ENCODE data around the gene CACHD1.

Gene CACHD1

DNA sequence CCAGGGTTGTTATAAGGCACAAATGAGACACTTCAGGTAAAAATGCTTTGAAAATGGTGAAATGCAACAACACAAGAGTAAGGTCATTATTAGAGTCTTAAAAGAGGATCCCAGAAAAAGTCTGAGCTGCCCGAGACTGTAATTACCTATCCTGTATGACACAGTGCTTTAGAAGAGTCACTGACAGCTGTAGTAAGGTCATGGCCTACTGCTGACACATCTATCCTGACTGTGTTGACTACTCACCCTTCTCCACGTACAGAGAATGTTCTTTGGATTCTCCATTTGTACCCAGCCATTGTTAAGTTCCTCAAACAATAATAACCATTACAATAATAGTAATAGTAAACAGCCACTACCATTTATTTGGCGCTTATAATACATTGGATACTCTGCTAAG is 104.4 kb downstream of the CACHD1 start:
- DNase-seq (ENCODE audit: low read depth) = no peak
- TF ChIP-seq POLR2A (IDR thresholded peaks at IDR 0.05; ENCODE audit: extremely low read depth, insufficient read length) (no peak), MAX (IDR thresholded peaks at IDR 0.05; ENCODE audit: low read depth, low read length) (no peak), MYC (IDR thresholded peaks at IDR 0.05; ENCODE audit: low read depth, low read length) (no peak)
- TF ChIP-seq, protein P1, sequence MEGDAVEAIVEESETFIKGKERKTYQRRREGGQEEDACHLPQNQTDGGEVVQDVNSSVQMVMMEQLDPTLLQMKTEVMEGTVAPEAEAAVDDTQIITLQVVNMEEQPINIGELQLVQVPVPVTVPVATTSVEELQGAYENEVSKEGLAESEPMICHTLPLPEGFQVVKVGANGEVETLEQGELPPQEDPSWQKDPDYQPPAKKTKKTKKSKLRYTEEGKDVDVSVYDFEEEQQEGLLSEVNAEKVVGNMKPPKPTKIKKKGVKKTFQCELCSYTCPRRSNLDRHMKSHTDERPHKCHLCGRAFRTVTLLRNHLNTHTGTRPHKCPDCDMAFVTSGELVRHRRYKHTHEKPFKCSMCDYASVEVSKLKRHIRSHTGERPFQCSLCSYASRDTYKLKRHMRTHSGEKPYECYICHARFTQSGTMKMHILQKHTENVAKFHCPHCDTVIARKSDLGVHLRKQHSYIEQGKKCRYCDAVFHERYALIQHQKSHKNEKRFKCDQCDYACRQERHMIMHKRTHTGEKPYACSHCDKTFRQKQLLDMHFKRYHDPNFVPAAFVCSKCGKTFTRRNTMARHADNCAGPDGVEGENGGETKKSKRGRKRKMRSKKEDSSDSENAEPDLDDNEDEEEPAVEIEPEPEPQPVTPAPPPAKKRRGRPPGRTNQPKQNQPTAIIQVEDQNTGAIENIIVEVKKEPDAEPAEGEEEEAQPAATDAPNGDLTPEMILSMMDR (IDR thresholded peaks at IDR 0.05; ENCODE audit: low read depth, low read length) = no peak
- no peak overlapping the region for H3K4me3 ChIP-seq (ENCODE audit: low read depth, low read length)

DNA sequence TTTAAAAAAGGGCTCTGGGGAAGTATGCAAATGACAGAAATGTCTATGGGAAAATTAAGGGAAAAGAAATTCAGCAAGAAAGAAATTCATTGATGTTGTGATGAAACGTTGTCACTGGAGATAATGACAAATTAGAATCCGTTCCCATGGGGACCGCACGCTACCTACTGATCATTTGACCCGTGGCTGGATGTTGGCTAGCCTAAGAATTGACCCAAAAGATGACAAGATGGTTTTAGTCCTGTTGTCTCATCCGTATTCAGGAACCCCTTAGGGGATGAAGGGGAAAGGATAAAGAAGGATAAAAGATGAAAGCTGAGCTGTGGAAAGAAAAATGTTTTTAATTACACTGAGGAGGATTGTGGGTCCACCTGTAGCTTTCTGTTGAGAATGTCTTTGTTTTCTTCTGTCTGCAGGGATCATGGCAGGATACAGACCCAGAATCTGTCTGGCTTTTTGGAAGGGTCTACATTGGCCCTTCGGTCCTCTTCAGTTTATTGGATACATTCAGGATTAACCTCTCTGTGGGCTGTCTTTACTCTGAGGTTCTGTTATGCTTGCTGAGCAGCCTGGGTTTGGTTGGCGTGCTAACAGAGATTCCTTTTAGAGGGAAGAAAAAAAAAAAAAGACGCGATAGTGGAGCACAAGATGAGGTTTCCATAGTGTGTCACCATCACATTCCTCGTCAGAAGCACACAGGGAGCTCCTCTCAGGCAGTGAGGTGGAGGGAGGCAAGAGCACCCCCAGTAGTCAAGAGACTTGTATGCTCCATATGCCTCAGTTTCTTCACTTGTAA is 106.2 kb downstream of the CACHD1 start:
- no peak for DNase-seq (ENCODE audit: low read depth)
- H3K4me3 ChIP-seq (ENCODE audit: low read depth, low read length) = no peak overlapping the region
- TF ChIP-seq MYC (IDR thresholded peaks at IDR 0.05; ENCODE audit: low read depth, low read length) = no peak
- no peak for TF ChIP-seq POLR2A (IDR thresholded peaks at IDR 0.05; ENCODE audit: extremely low read depth, insufficient read length)
- TF ChIP-seq MAX (IDR thresholded peaks at IDR 0.05; ENCODE audit: low read depth, low read length) = no peak
- TF ChIP-seq, protein P1 (IDR thresholded peaks at IDR 0.05; ENCODE audit: low read depth, low read length) = no peak

GRCh38 chr1:64578270-64578973 is 108.5 kb downstream of the CACHD1 start:
- no peak for DNase-seq (ENCODE audit: low read depth)
- TF ChIP-seq MAX (IDR thresholded peaks at IDR 0.05; ENCODE audit: low read depth, low read length) (no peak), MYC (IDR thresholded peaks at IDR 0.05; ENCODE audit: low read depth, low read length) (no peak), POLR2A (IDR thresholded peaks at IDR 0.05; ENCODE audit: extremely low read depth, insufficient read length) (no peak)
- TF ChIP-seq, protein P1 (IDR thresholded peaks at IDR 0.05; ENCODE audit: low read depth, low read length) = no peak
- no peak overlapping the region for H3K4me3 ChIP-seq (ENCODE audit: low read depth, low read length)

DNA sequence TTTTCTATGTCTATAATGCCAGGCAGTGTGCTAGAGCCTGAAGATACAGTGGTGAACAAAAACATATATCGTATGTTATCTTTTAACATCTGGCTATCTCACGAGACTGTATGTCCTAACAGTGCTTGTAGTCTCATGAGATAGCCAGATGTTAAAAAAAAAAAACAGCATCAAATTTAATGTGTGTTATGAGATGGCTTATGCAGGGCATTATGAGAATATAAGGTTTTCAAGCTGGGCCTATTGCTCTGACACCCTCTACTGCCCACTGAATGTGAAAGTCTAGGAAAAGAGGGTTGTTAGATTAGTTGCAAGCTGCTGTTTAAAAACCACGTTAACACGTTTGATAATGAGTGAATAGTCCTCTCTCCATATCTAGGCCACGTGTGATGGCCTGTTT is 109.8 kb downstream of the CACHD1 start:
- DNase-seq (ENCODE audit: low read depth) = no peak
- TF ChIP-seq POLR2A (IDR thresholded peaks at IDR 0.05; ENCODE audit: extremely low read depth, insufficient read length) (no peak), MAX (IDR thresholded peaks at IDR 0.05; ENCODE audit: low read depth, low read length) (no peak), MYC (IDR thresholded peaks at IDR 0.05; ENCODE audit: low read depth, low read length) (no peak)
- TF ChIP-seq, protein P1 (IDR thresholded peaks at IDR 0.05; ENCODE audit: low read depth, low read length) = no peak
- H3K4me3 ChIP-seq (ENCODE audit: low read depth, low read length) = no peak overlapping the region

GRCh38 chr1:64581135-64581842 is 111.4 kb downstream of the CACHD1 start:
- TF ChIP-seq MAX (IDR thresholded peaks at IDR 0.05; ENCODE audit: low read depth, low read length) (no peak), MYC (IDR thresholded peaks at IDR 0.05; ENCODE audit: low read depth, low read length) (no peak), POLR2A (IDR thresholded peaks at IDR 0.05; ENCODE audit: extremely low read depth, insufficient read length) (no peak)
- TF ChIP-seq, protein P1 (IDR thresholded peaks at IDR 0.05; ENCODE audit: low read depth, low read length) = no peak
- DNase-seq (ENCODE audit: low read depth) = no peak
- H3K4me3 ChIP-seq (ENCODE audit: low read depth, low read length) = no peak overlapping the region

All from NB4 (cell line).